Transverse colon (tissue), 4 donors: ENCODE data around the gene TET3.

Source experiments
- EP300 ChIP-seq: sonication (generic); formaldehyde crosslinking; IDR thresholded peaks from one replicate; pipeline ENCODE4 v1.6.1; 2017; ENCODE audit warnings: antibody characterized with exemption, low read depth
- POLR2A ChIP-seq: fragments of 450-650 bp; IDR thresholded peaks from one replicate; pipeline ENCODE4 v1.6.1; 2016; ENCODE audit warnings: antibody characterized with exemption, mild to moderate bottlenecking, moderate library complexity
- POLR2AphosphoS5 ChIP-seq, 3 donors: sonication (generic); formaldehyde crosslinking; IDR thresholded peaks; one replicate each; pipeline ENCODE4 v1.6.1; 2016; ENCODE audit warnings: antibody characterized with exemption in 3 of 3
- TF ChIP-seq, protein P1 (sequence below), 5 experiments: fragments of 200-600 bp in 3 of 5; fragments of 450-650 bp in 2 of 5; sonication (generic) in 3 of 5; IDR thresholded peaks; 1 replicate in 2 of 5; 2 replicates in 3 of 5; pipeline ENCODE4 v1.5.1; 2016 to 2017; ENCODE audit warnings: antibody characterized with exemption in 5 of 5, inconsistent platforms in 3 of 5, mild to moderate bottlenecking in 2 of 5, moderate library complexity in 1 of 5

DNA sequence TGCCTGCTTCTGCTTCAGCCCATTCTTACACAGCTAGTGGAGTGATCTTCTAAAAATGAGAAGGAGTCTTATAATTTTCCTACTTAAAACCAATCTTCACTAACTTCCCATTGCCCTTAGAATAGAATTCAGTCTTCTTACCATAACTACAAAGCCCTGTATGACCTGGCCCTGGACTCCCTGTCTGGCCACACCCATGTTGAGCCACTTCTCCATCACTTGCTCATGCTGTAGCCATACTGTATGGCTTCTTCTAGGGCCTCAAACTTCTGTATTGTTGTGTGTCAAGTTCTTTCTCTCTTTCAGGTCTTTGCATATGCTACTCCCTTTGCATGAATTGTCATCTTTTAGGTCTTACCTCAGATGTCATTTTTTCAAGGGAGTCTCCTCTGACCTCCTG lies 46.8 kb upstream of the TET3 start:
- TF ChIP-seq, protein P1, sequence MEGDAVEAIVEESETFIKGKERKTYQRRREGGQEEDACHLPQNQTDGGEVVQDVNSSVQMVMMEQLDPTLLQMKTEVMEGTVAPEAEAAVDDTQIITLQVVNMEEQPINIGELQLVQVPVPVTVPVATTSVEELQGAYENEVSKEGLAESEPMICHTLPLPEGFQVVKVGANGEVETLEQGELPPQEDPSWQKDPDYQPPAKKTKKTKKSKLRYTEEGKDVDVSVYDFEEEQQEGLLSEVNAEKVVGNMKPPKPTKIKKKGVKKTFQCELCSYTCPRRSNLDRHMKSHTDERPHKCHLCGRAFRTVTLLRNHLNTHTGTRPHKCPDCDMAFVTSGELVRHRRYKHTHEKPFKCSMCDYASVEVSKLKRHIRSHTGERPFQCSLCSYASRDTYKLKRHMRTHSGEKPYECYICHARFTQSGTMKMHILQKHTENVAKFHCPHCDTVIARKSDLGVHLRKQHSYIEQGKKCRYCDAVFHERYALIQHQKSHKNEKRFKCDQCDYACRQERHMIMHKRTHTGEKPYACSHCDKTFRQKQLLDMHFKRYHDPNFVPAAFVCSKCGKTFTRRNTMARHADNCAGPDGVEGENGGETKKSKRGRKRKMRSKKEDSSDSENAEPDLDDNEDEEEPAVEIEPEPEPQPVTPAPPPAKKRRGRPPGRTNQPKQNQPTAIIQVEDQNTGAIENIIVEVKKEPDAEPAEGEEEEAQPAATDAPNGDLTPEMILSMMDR (IDR thresholded peaks at IDR 0.05), result no peak
- no peak for TF ChIP-seq POLR2AphosphoS5 (IDR thresholded peaks at IDR 0.05)
- TF ChIP-seq POLR2A, result no peak
- TF ChIP-seq EP300, result no peak
